ENCODE data around the gene BAG3.

BAG3 gene

GRCh38 chr10:119643306-119644204 is 7.6 kb upstream of the BAG3 start:
- no peak for DNase-seq (ENCODE audit: extremely low read depth, insufficient read length)
- Histone ChIP-seq H3K36me3 (ENCODE audit: control insufficient read depth, insufficient read depth, low read length) (no peaks in the 10 kb centered on the region), H3K27me3 (replicated peaks; ENCODE audit: control insufficient read depth, insufficient read depth, low read length) (no peaks in the 10 kb centered on the region), H3K4me3 (replicated peaks; ENCODE audit: low read depth, low read length) (no peak overlapping the region)
- no peak for TF ChIP-seq CTCF (IDR thresholded peaks at IDR 0.05; ENCODE audit: insufficient read depth, low read length, poor library complexity, severe bottlenecking)

GRCh38 chr10:119644205-119644814 is 6.9 kb upstream of the BAG3 start:
- Histone ChIP-seq H3K36me3 (ENCODE audit: control insufficient read depth, insufficient read depth, low read length) (no peaks in the 10 kb centered on the region), H3K4me3 (replicated peaks; ENCODE audit: low read depth, low read length) (no peak overlapping the region), H3K27me3 (replicated peaks; ENCODE audit: control insufficient read depth, insufficient read depth, low read length) (no peaks in the 10 kb centered on the region)
- no peak for TF ChIP-seq CTCF (IDR thresholded peaks at IDR 0.05; ENCODE audit: insufficient read depth, low read length, poor library complexity, severe bottlenecking)
- no peak for DNase-seq (ENCODE audit: extremely low read depth, insufficient read length)

- no peak for TF ChIP-seq CTCF (IDR thresholded peaks at IDR 0.05; ENCODE audit: insufficient read depth, low read length, poor library complexity, severe bottlenecking)
- no peak for DNase-seq (ENCODE audit: extremely low read depth, insufficient read length)
- no peak overlapping the region for H3K4me3 ChIP-seq (replicated peaks; ENCODE audit: low read depth, low read length)
- H3K36me3 ChIP-seq (ENCODE audit: control insufficient read depth, insufficient read depth, low read length) = no peaks in the 10 kb centered on the region
- no peaks in the 10 kb centered on the region for H3K27me3 ChIP-seq (replicated peaks; ENCODE audit: control insufficient read depth, insufficient read depth, low read length)
These were observed 6.2 kb upstream of the BAG3 start for GRCh38 chr10:119644994-119645393.

- TF ChIP-seq CTCF (IDR thresholded peaks at IDR 0.05; ENCODE audit: insufficient read depth, low read length, poor library complexity, severe bottlenecking) = no peak
- DNase-seq (ENCODE audit: extremely low read depth, insufficient read length) = no peak
- no peak overlapping the region for H3K4me3 ChIP-seq (replicated peaks; ENCODE audit: low read depth, low read length)
These were observed 1.1 kb upstream of the BAG3 start for GRCh38 chr10:119650062-119650461.

GRCh38 chr10:119651514-119652360 is 557 bp downstream of the BAG3 start:
- H3K36me3 ChIP-seq (ENCODE audit: control insufficient read depth, insufficient read depth, low read length) = no peaks in the 10 kb centered on the region; the same call in 1 of the 2 replicates
- no peak for DNase-seq (ENCODE audit: extremely low read depth, insufficient read length)
- peak overlapping the region; percentile 64 for H3K4me3 ChIP-seq (replicated peaks; ENCODE audit: low read depth, low read length)
- H3K27me3 ChIP-seq (replicated peaks; ENCODE audit: control insufficient read depth, insufficient read depth, low read length) = no peaks in the 10 kb centered on the region
- TF ChIP-seq CTCF (IDR thresholded peaks at IDR 0.05; ENCODE audit: insufficient read depth, low read length, poor library complexity, severe bottlenecking) = no peak

More at GRCh38 chr10:119650062-119650461, 1.1 kb upstream of the BAG3 start:
- Histone ChIP-seq H3K36me3 (ENCODE audit: control insufficient read depth, insufficient read depth, low read length) (no peaks in the 10 kb centered on the region), H3K27me3 (replicated peaks; ENCODE audit: control insufficient read depth, insufficient read depth, low read length) (no peaks in the 10 kb centered on the region)

Data from GM06990 (cell line).